DOHH2 (cell line): ENCODE data around the gene TGOLN2.

Source experiments
- H3F3A ChIP-seq: fragments of 200-600 bp; sonication (generic), shearing (Covaris generic); 2 replicates; pipeline ENCODE4 v1.6.0; 2016; ENCODE audit warnings: antibody characterized with exemption, mild to moderate bottlenecking; ENCODE audit not compliant: control insufficient read depth, insufficient read depth
- H3K27ac ChIP-seq: fragments of 200-600 bp; sonication (generic); 2 replicates; pipeline ENCODE4 v1.5.1; 2014; ENCODE audit warnings: low read depth, mild to moderate bottlenecking, low read length, moderate library complexity
- H3K27me3 ChIP-seq: fragments of 200-600 bp; sonication (generic); 2 replicates; pipeline ENCODE4 v1.6.1; 2014; ENCODE audit warnings: mild to moderate bottlenecking, low read length, mixed read lengths; ENCODE audit not compliant: control insufficient read depth
- H3K36me3 ChIP-seq: fragments of 200-600 bp; sonication (generic); 2 replicates; pipeline ENCODE4 v1.6.1; 2014; ENCODE audit warnings: mild to moderate bottlenecking, low read length, moderate library complexity, mixed read lengths; ENCODE audit not compliant: control insufficient read depth
- H3K4me1 ChIP-seq: fragments of 200-600 bp; sonication (generic); 2 replicates; pipeline ENCODE4 v1.6.1; 2014; ENCODE audit warnings: mild to moderate bottlenecking, low read length, mixed read lengths; ENCODE audit not compliant: control insufficient read depth
- H3K4me2 ChIP-seq: fragments of 200-600 bp; sonication (generic); 2 replicates; pipeline ENCODE4 v1.6.0; 2014; ENCODE audit warnings: mild to moderate bottlenecking, low read length, moderate library complexity
- H3K4me3 ChIP-seq: fragments of 200-600 bp; sonication (generic); 2 replicates; pipeline ENCODE4 v1.5.1; 2014; ENCODE audit warnings: mild to moderate bottlenecking, low read length, mixed read lengths
- H3K79me2 ChIP-seq: fragments of 200-600 bp; sonication (generic); 2 replicates; pipeline ENCODE4 v1.6.1; 2014; ENCODE audit warnings: mild to moderate bottlenecking, low read length, mixed read lengths; ENCODE audit not compliant: control insufficient read depth
- H3K9me2 ChIP-seq: fragments of 200-600 bp; sonication (generic); replicated peaks from 2 replicates; pipeline ENCODE4 v1.6.1; 2014; ENCODE audit warnings: mild to moderate bottlenecking, low read length, mixed read lengths; ENCODE audit not compliant: control insufficient read depth
- H3K9me3 ChIP-seq: fragments of 200-600 bp; sonication (generic); 2 replicates; pipeline ENCODE4 v1.6.1; 2014; ENCODE audit warnings: antibody characterized with exemption, low read length, mixed read lengths; ENCODE audit not compliant: control insufficient read depth, insufficient read depth
- H4K20me1 ChIP-seq: fragments of 200-600 bp; sonication (generic); 2 replicates; pipeline ENCODE4 v1.6.0; 2014; ENCODE audit warnings: low read depth, mild to moderate bottlenecking, antibody characterized with exemption, low read length, moderate library complexity; ENCODE audit not compliant: control insufficient read depth, insufficient read depth
- CTCF ChIP-seq: fragments of 200-600 bp; sonication (generic); IDR thresholded peaks from one replicate; pipeline ENCODE4 v1.5.1; 2014; ENCODE audit warnings: antibody characterized with exemption, mild to moderate bottlenecking, low read depth, low read length; ENCODE audit not compliant: poor library complexity, severe bottlenecking
- EZH2phosphoT487 ChIP-seq: fragments of 200-600 bp; sonication (generic); IDR thresholded peaks from 2 replicates; pipeline ENCODE4 v1.6.1; 2017; ENCODE audit warnings: borderline replicate concordance, mild to moderate bottlenecking, antibody characterized with exemption, low read length, moderate library complexity, mixed read lengths

The TGOLN2 gene

GRCh38 chr2:85276571-85277118 is 51.1 kb downstream of the TGOLN2 start:
- Histone ChIP-seq H4K20me1 (no peaks in the 10 kb centered on the region), H3K27me3 (peaks cover 33% of the 10 kb centered on the region), H3K4me3 (no peak overlapping the region), H3K4me2 (no peak overlapping the region), H3K4me1 (no peaks in the 10 kb centered on the region), H3K79me2 (no peaks in the 10 kb centered on the region), H3K9me2 (no peaks in the 10 kb centered on the region), H3F3A (no peaks in the 10 kb centered on the region), H3K36me3 (no peaks in the 10 kb centered on the region), H3K27ac (no peak overlapping the region), H3K9me3 (no peaks in the 10 kb centered on the region)
- TF ChIP-seq CTCF (no peak), EZH2phosphoT487 (no peak)

- Histone ChIP-seq H4K20me1 (no peaks in the 10 kb centered on the region), H3K4me3 (no peak overlapping the region), H3K27me3 (peaks cover 34% of the 10 kb centered on the region), H3K9me2 (no peaks in the 10 kb centered on the region), H3K36me3 (no peaks in the 10 kb centered on the region), H3K27ac (no peak overlapping the region), H3K79me2 (no peaks in the 10 kb centered on the region), H3K4me2 (no peak overlapping the region), H3F3A (no peaks in the 10 kb centered on the region), H3K9me3 (no peaks in the 10 kb centered on the region), H3K4me1 (no peaks in the 10 kb centered on the region)
- TF ChIP-seq CTCF (no peak), EZH2phosphoT487 (no peak)
Measured at GRCh38 chr2:85275984-85276540, 51.7 kb downstream of the TGOLN2 start.

GRCh38 chr2:85273738-85274731 is 53.8 kb downstream of the TGOLN2 start:
- H4K20me1 ChIP-seq = no peaks in the 10 kb centered on the region
- H3K4me1 ChIP-seq = no peaks in the 10 kb centered on the region
- H3F3A ChIP-seq = no peaks in the 10 kb centered on the region
- no peaks in the 10 kb centered on the region for H3K9me3 ChIP-seq
- no peak overlapping the region for H3K27ac ChIP-seq
- H3K4me2 ChIP-seq = no peak overlapping the region
- H3K79me2 ChIP-seq = no peaks in the 10 kb centered on the region
- no peaks in the 10 kb centered on the region for H3K36me3 ChIP-seq
- peaks cover 28% of the 10 kb centered on the region for H3K27me3 ChIP-seq
- H3K4me3 ChIP-seq = no peak overlapping the region
- no peaks in the 10 kb centered on the region for H3K9me2 ChIP-seq
- TF ChIP-seq EZH2phosphoT487 = no peak
